ENCODE measurements around the gene PGA5. TPM values are rescaled to one million over a fixed set of nuclear protein-coding genes. Genes with fewer than 3 reads are reported as not detected.

The PGA5 gene
- total and polyA plus RNA-seq, 9 of the 15 experiments (the other 6 are each of a cell fraction or from before 2014, with no cell fraction given) = not detected

GRCh38 chr11:61293867-61294716 is 53.1 kb downstream of the PGA5 start (continued):
- TF ChIP-seq POLR2G (IDR thresholded peaks at IDR 0.05; ENCODE audit: low read depth, low read length) (peak; percentile 47; the same call in 1 of the 2 replicates), HNRNPL (IDR thresholded peaks at IDR 0.05; ENCODE audit: low read depth, low read length) (peak; percentile 69; the same call in 1 of the 2 replicates), TRIM28 (IDR thresholded peaks at IDR 0.05) (no peak)

DNA sequence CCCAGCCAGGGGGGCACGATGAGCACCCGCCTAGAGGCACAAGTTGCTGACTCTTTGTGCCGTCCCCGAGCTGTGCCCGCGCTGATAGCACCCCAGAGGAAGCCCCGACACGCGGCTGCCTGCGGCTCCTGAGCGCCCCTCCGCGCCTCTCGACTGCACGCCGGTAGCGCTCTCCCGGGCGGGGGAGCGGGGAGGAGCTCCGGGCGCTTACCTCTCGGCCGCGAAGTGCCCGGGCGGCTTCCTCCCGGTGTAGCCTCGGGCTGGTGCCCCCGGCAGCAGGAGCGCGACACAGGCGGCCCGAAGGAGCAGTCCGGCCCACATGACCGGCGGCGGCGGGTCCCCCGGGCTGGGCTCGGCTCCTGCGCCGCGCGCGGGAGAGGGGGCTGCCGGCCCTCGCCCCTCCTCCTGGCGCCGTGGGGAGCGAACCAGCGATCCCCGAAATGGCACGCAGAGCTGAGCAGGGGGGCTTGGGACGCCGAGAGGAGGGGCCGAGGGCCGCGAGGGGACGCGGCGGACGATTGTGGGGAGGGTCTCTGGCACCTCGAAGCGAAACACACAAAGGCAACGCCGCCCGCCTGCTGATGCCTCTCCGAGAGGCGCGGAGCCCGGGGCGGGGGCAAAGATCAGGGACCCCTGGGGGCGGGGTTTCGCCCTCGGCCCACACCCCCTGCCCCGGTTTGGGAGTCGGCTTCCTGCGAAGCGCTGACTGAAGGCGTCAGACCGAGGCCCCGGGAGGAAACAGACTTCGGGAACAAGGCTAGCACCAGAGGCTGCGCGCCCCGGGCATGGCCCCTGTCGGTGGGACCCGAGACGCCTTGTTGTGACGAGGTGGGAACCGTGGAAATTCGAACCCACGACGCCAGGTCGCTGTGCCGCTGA is 54.0 kb downstream of the PGA5 start, which contains the start of gene VWCE:
Gene VWCE (minus strand): TSS at position 600 of the 879 bp plus-strand sequence. CDS start 279 bp downstream, at position 321.
- FAIRE-seq = no peak
- Histone ChIP-seq H3K79me2 (ENCODE audit: control insufficient read depth, insufficient read depth, low read length) (no peaks in the 10 kb centered on the region), H4K20me1 (replicated peaks; ENCODE audit: control insufficient read depth, insufficient read depth, low read length) (no peaks in the 10 kb centered on the region), H3K27me3 (ENCODE audit: control insufficient read depth in 2 of 2, insufficient read depth in 2 of 2, low read length in 2 of 2) (no peaks in the 10 kb centered on the region), H3K9ac (ENCODE audit: insufficient read depth in 1 of 2, low read depth in 2 of 2, low read length in 2 of 2) (peak within 1 kb of the TSS in 1 of 2 experiments; percentile 15; a peak in 1 of 4 replicates), H3K4me2 (ENCODE audit: insufficient read depth, low read length) (no peak within 1 kb of the TSS), H3K36me3 (ENCODE audit: control insufficient read depth, insufficient read depth, low read length) (peaks cover 31% of the 10 kb centered on the region), H3K27ac (ENCODE audit: extremely low read depth, low read depth, low read length) (no peak within 1 kb of the TSS), H3K9me3 (replicated peaks; ENCODE audit: control insufficient read depth, insufficient read depth, low read depth, low read length) (0 out of 2 replicates have a peak, but pooled peaks cover 1% of the 10 kb centered on the region), H3K9me1 (ENCODE audit: control insufficient read depth, insufficient read depth, low read length) (no peaks in the 10 kb centered on the region), H3K4me1 (replicated peaks in 1 of 2; ENCODE audit: control insufficient read depth in 2 of 2, insufficient read depth in 2 of 2, low read length in 2 of 2) (peaks cover 4 to 36% of the 10 kb centered on the region in 2 experiments; a peak in 4 of 5 replicates), H2AFZ (ENCODE audit: low read depth, low read length) (no peak within 1 kb of the TSS), H3K4me3 (no peak within 1 kb of the TSS)
- no peak for DNase-seq (ENCODE audit: extremely low read depth in 1 of 4, low spot score in 3 of 4)
- intact Hi-C loops (cut with micrococcal nuclease) (no loop called here), in situ Hi-C loops (cut with MboI) (no loop called here)
- BruUV-seq (replicated peaks) = no TSS peak
- no peak for ATAC-seq
- ChIA-PET CTCF (ENCODE audit: low intra/inter-chr PET ratio) (no interaction called here), POLR2A (no interaction called here)
- WGBS (ENCODE audit: insufficient coverage, low coverage, missing lambda C conversion rate) = 94% methylated on average over 33 of the region's 97 CpGs
- TF ChIP-seq, protein P1, sequence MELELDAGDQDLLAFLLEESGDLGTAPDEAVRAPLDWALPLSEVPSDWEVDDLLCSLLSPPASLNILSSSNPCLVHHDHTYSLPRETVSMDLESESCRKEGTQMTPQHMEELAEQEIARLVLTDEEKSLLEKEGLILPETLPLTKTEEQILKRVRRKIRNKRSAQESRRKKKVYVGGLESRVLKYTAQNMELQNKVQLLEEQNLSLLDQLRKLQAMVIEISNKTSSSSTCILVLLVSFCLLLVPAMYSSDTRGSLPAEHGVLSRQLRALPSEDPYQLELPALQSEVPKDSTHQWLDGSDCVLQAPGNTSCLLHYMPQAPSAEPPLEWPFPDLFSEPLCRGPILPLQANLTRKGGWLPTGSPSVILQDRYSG (tag; conservative IDR thresholded peaks at IDR 0.05; ENCODE audit: low read depth) = no peak
- TF ChIP-seq ZNF444 (CRISPR knock-in tag; IDR thresholded peaks at IDR 0.05) (no peak), POLR2G (IDR thresholded peaks at IDR 0.05; ENCODE audit: low read depth, low read length) (peak; percentile 39; the same call in 1 of the 2 replicates), RUNX1 (IDR thresholded peaks at IDR 0.05; ENCODE audit: low read depth) (no peak), ESRRB (CRISPR knock-in tag; IDR thresholded peaks at IDR 0.05; ENCODE audit: borderline replicate concordance) (no peak), SOX6 (IDR thresholded peaks at IDR 0.05) (no peak), RFX7 (CRISPR knock-in tag; IDR thresholded peaks at IDR 0.05) (no peak), ZNF398 (CRISPR knock-in tag; IDR thresholded peaks at IDR 0.05) (no peak)
- TF ChIP-seq, protein P2, sequence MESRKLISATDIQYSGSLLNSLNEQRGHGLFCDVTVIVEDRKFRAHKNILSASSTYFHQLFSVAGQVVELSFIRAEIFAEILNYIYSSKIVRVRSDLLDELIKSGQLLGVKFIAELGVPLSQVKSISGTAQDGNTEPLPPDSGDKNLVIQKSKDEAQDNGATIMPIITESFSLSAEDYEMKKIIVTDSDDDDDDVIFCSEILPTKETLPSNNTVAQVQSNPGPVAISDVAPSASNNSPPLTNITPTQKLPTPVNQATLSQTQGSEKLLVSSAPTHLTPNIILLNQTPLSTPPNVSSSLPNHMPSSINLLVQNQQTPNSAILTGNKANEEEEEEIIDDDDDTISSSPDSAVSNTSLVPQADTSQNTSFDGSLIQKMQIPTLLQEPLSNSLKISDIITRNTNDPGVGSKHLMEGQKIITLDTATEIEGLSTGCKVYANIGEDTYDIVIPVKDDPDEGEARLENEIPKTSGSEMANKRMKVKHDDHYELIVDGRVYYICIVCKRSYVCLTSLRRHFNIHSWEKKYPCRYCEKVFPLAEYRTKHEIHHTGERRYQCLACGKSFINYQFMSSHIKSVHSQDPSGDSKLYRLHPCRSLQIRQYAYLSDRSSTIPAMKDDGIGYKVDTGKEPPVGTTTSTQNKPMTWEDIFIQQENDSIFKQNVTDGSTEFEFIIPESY (CRISPR knock-in tag; IDR thresholded peaks at IDR 0.05) = peak; percentile 87

Measured in K562 (cell line).